Skeletal muscle satellite cell (primary cell): ENCODE data around the gene PYGO2.

Experiments
- H3K27me3 ChIP-seq: 2 replicates; pipeline ENCODE4 v1.7.0; 2013; ENCODE audit warnings: low read length; ENCODE audit not compliant: control insufficient read depth, insufficient read depth
- H3K36me3 ChIP-seq: 2 replicates; pipeline ENCODE4 v1.7.0; 2013; ENCODE audit warnings: mild to moderate bottlenecking, control low read depth, low read length; ENCODE audit not compliant: insufficient read depth
- H3K4me1 ChIP-seq: 2 replicates; pipeline ENCODE4 v1.7.0; 2013; ENCODE audit warnings: low read length; ENCODE audit not compliant: control insufficient read depth, insufficient read depth
- H3K4me2 ChIP-seq: 2 replicates; pipeline ENCODE4 v1.7.0; 2013; ENCODE audit warnings: mild to moderate bottlenecking, low read length
- H3K4me3 ChIP-seq: 2 replicates; pipeline ENCODE4 v1.7.0; 2013; ENCODE audit warnings: low read length
- H3K9ac ChIP-seq: 2 replicates; pipeline ENCODE4 v1.7.0; 2013; ENCODE audit warnings: mild to moderate bottlenecking, low read depth, low read length, moderate library complexity
- H3K9me3 ChIP-seq: replicated peaks from 2 replicates; pipeline ENCODE4 v1.7.0; 2013; ENCODE audit warnings: mild to moderate bottlenecking, control low read depth, low read length

Gene PYGO2

DNA sequence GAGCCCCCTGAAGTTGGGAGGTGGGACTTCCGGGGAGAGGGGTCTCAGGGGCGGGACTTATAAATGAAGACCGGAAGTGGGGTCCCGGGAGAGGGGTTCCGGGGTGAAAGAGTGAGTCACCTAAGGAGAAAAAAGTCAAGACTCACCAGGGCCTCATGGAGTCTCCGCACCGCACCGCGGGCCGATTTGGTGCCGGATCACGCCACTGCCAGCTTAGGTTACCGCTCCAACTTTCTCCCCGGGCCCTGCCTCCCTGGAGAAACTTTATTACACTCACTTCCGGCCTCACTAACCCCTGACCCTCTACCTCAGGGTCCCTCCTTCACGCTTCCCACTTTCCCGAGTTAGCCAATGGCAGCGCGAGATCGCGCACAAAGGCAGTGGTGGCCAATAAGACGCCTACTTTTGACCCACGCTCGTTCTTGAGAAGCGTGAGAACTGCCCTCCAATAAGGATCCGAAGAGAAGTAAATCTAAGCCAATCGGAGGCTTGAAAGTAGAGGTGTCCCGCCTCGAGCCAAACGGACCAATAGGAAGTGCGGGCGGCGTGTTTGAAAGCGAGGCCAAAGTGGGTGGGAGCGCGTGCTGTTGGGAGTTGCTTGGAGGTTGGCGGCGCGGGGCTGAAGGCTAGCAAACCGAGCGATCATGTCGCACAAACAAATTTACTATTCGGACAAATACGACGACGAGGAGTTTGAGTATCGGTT lies 12.7 kb upstream of the PYGO2 start, which contains the start of gene CKS1B:
Gene CKS1B (plus strand): TSS at position 580 of the 706 bp plus-strand sequence. CDS start 65 bp downstream, at position 645.
- Histone ChIP-seq H3K9me3 (no peaks in the 10 kb centered on the region), H3K27me3 (no peaks in the 10 kb centered on the region), H3K4me1 (peaks cover 39% of the 10 kb centered on the region), H3K4me3 (peak within 1 kb of the TSS; percentile 78), H3K9ac (peak within 1 kb of the TSS; percentile 94), H3K4me2 (peak within 1 kb of the TSS; percentile 97), H3K36me3 (peaks cover 5% of the 10 kb centered on the region)

DNA sequence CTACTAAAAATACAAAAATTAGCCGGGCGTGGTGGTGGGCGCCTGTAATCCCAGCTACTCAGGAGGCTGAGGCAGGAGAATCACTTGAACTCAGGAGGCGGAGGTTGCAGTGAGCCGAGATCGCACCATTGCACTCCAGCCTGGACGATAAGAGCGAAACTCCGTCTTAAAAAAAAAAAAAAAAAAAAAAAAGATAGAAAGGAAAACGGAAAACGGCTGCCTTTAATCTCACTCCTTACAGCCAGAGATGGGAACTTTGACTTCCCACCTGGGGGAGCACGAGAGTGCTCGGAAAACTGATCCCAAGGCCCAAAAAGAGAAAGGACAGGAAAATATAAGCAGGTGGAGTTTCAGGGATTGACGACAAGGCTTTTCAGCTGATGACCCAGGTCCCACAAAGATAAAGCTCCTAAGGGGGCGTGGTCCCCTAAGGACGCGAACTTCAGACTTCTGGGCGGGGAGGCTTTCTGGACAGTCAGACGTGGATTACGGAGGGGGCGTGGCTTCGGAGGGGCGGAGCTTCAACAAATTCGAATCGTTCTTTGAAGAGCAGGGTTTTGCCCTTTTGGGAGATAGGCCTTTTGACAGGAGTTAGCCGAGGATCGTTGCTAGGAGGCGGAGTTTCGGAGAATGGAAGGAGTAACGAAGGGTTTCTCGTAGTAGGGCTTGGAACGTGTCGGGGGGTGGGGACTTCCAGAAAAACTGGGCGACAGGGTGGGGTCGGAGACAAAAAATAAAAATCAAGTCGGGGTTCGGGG lies 11.9 kb upstream of the PYGO2 start:
- no peaks in the 10 kb centered on the region for H3K27me3 ChIP-seq
- peak overlapping the region; percentile 77 for H3K4me3 ChIP-seq
- H3K4me2 ChIP-seq = peak overlapping the region; percentile 97
- peak overlapping the region; percentile 94 for H3K9ac ChIP-seq
- H3K9me3 ChIP-seq = no peaks in the 10 kb centered on the region
- H3K36me3 ChIP-seq = peaks cover 5% of the 10 kb centered on the region
- H3K4me1 ChIP-seq = peaks cover 46% of the 10 kb centered on the region

DNA sequence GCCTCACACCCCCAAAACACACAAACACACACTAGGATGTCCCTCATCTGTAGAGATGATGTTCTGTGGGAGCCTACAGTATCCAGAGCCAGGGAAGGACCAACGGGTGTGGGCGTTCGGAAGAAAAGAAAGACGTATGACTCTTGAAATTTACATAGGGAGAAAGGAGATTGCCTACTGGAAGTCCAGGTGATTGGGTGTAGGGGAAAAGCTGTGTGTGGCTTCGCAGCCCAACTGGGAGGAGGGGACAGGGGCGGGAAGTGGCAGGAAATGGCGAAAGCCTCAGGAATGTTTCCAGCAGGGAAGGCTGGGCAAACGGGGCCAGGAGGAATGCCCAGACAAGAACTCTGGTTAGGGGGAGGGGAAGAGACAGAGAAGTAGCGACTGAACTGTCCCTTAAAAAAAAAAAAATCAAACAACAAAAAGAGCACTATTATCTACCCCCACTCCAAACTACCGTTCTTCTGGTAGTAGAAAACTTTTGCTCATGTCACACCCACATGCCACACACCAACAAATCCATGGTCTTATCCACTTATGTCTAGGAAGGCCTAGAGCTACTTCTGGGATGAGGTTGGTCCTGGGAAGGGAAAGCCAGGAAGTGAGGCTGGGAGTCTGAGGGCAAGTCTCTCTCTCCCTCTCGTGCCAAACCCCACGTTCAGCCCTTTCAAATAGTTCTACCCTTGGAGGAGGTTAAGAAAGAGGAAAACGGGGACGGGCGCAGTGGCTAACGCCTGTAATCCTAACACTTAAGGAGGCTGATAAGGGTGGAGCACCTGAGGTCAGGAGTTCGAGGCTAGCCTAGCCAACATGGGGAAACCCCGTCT lies 11.1 kb upstream of the PYGO2 start:
- Histone ChIP-seq H3K27me3 (no peaks in the 10 kb centered on the region), H3K4me3 (peak overlapping the region; percentile 77), H3K36me3 (peaks cover 10% of the 10 kb centered on the region), H3K4me2 (peak overlapping the region; percentile 97), H3K9me3 (no peaks in the 10 kb centered on the region), H3K4me1 (peaks cover 54% of the 10 kb centered on the region), H3K9ac (peak overlapping the region; percentile 94)

DNA sequence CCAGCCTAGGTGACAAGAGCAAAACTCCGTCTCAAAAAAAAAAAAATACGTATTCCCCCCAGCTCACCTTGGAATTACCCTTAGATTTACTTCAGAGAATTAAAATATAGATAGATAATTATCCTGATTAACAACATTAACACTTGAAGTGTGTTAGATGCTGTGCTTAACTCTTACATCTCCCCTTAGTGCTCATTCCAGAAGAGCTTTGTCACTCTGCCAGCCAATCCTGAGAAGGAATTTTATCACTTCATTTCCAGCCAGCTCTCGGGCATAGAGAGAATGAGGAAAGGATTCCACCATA lies 10.6 kb upstream of the PYGO2 start:
- peaks cover 59% of the 10 kb centered on the region for H3K4me1 ChIP-seq
- peaks cover 15% of the 10 kb centered on the region for H3K36me3 ChIP-seq
- peak overlapping the region; percentile 97 for H3K4me2 ChIP-seq
- peak overlapping the region; percentile 77 for H3K4me3 ChIP-seq
- peak overlapping the region; percentile 94 for H3K9ac ChIP-seq
- H3K9me3 ChIP-seq = no peaks in the 10 kb centered on the region
- H3K27me3 ChIP-seq = no peaks in the 10 kb centered on the region

DNA sequence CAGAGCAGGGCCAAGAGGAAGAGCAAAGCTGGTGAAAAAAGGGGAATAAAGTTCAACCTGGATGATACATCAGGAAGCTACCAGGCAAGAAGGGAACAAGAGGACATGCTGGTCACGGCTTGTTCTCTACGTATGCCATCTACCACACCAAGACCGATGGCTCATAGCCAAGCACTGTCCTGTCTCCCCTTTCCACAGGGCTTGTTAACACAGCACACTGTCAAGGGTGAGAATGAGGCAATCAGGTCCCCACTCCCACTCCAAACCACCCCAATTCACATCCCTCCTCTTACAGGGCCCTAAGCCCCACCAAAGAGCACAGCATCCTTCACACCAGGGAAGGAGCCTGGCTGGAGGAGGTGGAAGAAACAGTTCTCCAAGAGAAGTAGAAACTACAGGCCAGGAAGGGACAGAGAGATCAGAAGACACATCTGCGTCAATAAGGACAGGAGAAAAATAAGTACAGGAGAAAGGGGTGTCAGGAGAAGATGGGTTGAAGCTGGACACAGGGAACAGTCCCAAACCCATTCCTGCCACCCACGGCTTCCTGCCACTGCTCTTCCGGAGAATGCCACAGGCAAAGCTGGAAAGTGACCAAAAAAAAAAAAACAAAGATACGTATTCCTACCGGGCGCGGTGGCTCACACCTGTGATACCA lies 9.9 kb upstream of the PYGO2 start:
- no peaks in the 10 kb centered on the region for H3K27me3 ChIP-seq
- H3K36me3 ChIP-seq = peaks cover 22% of the 10 kb centered on the region
- H3K4me3 ChIP-seq = peak overlapping the region; percentile 84
- H3K4me2 ChIP-seq = peak overlapping the region; percentile 97
- H3K4me1 ChIP-seq = peaks cover 56% of the 10 kb centered on the region
- H3K9me3 ChIP-seq = no peaks in the 10 kb centered on the region
- H3K9ac ChIP-seq = peak overlapping the region; percentile 94

DNA sequence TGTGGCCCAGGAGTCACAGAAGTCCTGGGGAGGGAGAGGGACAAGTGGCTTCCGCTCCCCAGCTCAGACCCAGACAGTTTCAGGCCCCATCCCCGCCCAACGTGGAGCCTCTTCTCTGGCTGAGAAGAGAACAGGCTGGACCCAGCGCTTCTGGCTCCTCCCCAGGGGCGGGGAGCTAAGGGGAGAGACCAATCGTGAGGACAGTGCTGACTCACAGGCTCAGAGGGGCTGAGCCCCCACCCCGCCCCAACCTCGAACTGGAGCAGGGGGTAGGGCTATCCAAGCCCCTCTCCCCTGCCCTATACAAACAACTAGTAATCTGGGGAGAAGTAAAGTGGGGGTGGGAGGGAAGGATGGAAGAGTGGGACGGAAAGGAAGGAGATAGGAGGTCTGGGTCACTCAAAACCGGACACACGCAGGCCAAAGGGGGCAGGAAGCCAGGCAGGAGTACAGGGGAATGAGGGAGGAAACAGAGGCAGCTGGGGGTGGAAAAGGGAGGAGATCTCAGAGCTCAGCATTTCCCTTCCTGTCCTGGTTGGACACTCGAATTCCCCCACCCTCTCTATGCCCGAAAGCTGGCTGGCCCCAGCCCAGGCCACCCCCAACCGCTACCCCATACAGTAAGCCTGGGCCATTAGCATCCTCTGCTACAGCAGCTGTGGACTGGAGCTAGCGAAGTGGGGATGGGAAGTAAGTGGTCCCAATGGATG lies 9.2 kb upstream of the PYGO2 start, which contains the start of gene SHC1:
Gene SHC1 (minus strand): TSS at position 117 of the 710 bp plus-strand sequence. CDS start 221 bp downstream, outside the sequence.
- Histone ChIP-seq H3K4me3 (peak within 1 kb of the TSS; percentile 84), H3K4me2 (peak within 1 kb of the TSS; percentile 97), H3K9ac (peak within 1 kb of the TSS; percentile 94), H3K36me3 (peaks cover 29% of the 10 kb centered on the region), H3K4me1 (peaks cover 55% of the 10 kb centered on the region), H3K9me3 (no peaks in the 10 kb centered on the region), H3K27me3 (no peaks in the 10 kb centered on the region)

DNA sequence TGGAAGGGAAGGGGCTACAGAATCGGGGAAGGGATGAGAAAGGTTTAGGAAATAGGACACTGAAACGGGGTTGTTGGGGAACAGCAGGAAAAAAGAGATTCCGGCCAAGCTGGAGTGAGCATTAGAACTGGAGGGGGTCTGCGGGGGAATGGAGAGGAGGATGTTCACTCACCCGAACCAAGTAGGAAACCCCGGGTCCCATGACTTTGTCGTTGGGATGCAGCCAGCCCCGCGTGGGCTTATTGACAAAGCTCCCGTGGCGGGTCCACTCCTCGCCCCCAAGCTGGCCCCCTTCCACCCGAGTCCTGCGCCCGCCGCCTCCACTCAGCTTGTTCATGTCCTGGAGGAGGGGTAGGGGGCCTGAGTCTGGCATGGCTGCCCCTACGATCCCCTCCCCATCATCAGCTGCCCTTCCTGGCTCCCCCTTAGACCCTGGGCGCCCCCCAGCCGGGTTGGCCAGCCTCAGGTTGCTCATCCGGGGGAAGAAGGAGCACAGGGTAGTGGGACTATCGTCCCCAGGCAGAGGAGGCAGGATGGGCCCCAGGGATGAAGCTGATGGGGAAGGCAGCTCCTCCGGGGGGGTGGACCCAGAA lies 8.4 kb upstream of the PYGO2 start:
- Histone ChIP-seq H3K36me3 (peaks cover 36% of the 10 kb centered on the region), H3K4me1 (peaks cover 61% of the 10 kb centered on the region), H3K9ac (peak overlapping the region; percentile 94), H3K9me3 (no peaks in the 10 kb centered on the region), H3K4me2 (peak overlapping the region; percentile 97), H3K27me3 (no peaks in the 10 kb centered on the region), H3K4me3 (peak overlapping the region; percentile 84)

DNA sequence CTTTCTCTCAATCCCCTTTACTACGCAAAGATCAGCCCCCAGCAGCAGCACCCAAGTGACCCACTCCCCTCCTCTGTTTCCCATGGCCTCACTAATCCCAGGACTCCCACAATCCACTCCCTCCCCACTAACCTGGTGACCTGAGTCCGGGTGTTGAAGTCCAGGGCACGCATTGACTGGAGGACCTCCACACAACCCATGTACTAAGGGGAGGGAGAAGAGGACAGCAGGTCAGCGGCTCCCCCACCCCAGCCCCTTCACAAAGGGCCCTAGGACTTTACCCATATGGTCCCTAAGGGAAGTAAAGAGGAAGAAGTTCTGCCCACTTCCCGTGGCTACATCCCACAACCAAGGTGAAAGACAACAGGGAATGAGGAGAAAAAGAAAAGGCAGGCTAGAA lies 7.7 kb upstream of the PYGO2 start:
- Histone ChIP-seq H3K36me3 (peaks cover 43% of the 10 kb centered on the region), H3K9me3 (no peaks in the 10 kb centered on the region), H3K4me3 (peak overlapping the region; percentile 84), H3K27me3 (no peaks in the 10 kb centered on the region), H3K4me1 (peaks cover 61% of the 10 kb centered on the region), H3K4me2 (peak overlapping the region; percentile 97), H3K9ac (peak overlapping the region; percentile 94)

DNA sequence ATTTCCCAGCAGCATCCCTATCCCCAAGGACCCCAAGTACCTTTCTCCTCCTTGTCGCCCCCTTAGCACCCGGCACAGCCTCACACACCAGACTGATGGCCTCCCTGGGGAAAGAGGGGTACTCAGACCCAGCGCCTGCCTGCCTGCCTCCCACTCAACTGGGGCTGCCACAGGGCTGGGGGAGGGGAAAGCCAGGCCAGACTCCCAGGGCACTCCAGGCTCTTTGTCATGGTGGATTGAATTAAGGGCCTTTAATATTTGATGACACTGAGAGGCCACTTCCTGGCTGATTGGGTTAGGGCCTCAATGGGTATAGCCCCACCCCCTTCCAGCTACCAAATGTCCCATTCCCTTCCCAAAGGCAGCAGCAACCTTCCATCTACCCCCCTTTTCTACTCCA lies 7.1 kb upstream of the PYGO2 start:
- no peaks in the 10 kb centered on the region for H3K9me3 ChIP-seq
- no peaks in the 10 kb centered on the region for H3K27me3 ChIP-seq
- peak overlapping the region; percentile 97 for H3K4me2 ChIP-seq
- peaks cover 48% of the 10 kb centered on the region for H3K36me3 ChIP-seq
- peaks cover 61% of the 10 kb centered on the region for H3K4me1 ChIP-seq
- peak overlapping the region; percentile 94 for H3K9ac ChIP-seq
- H3K4me3 ChIP-seq = peak overlapping the region; percentile 84

DNA sequence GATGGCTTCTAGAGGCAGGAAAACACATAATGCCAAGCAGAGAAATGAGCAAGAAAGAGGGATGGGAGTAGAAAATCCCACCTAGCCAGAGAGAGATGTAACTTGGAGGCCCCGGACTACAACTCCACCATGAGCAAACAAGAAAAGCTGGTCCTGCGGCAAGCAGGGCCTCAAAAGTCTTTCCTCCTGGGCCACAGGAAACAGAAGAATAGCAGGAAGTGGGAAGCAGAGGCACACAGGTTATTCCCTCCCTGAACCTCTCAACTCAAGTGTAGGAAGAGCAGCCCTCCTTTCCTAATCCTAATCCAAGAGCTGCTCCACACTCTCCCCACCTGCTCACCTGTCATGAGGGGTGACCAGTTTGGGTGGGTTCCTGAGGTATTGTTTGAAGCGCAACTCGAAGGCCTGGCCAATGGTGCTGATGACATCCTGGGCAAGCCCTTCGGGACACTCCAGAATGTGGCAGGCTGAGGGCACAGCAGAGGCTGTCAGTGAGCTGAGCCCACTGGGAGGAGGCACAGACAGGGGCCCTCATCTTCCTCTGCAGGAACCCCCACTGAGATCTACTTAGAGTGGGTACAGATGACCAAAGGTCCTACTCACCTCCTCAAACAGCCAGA lies 5.9 kb upstream of the PYGO2 start:
- Histone ChIP-seq H3K9ac (peak overlapping the region; percentile 94), H3K4me3 (peak overlapping the region; percentile 84), H3K4me1 (peaks cover 65% of the 10 kb centered on the region), H3K4me2 (peak overlapping the region; percentile 97), H3K27me3 (no peaks in the 10 kb centered on the region), H3K36me3 (peaks cover 61% of the 10 kb centered on the region), H3K9me3 (no peaks in the 10 kb centered on the region)
